H1 (cell line): ENCODE results near the gene NAA38. TPM values are rescaled to one million over a fixed set of nuclear protein-coding genes. Genes with fewer than 3 reads are reported as not detected.

Source experiments
- CBX5 ChIP-seq: fragments of 300-800, 300-1000 bp; sonication (generic); IDR thresholded peaks from 2 replicates; pipeline ENCODE4 v1.7.1; 2016; ENCODE audit warnings: antibody characterized with exemption, low read length, low read depth
- CBX8 ChIP-seq: fragments of 300-800, 300-1000 bp; sonication (generic); IDR thresholded peaks from 2 replicates; pipeline ENCODE4 v1.7.1; 2016; ENCODE audit warnings: low read depth, low read length, borderline replicate concordance
- CEBPB ChIP-seq: IDR thresholded peaks from 2 replicates; pipeline ENCODE4 v1.6.1; 2012; ENCODE audit warnings: low read depth, low read length
- EGR1 ChIP-seq: IDR thresholded peaks from 2 replicates; pipeline ENCODE4 v1.6.1; 2011; ENCODE audit warnings: low read depth, low read length, borderline replicate concordance
- FOSL1 ChIP-seq: IDR thresholded peaks from 2 replicates; pipeline ENCODE4 v1.6.1; 2011; ENCODE audit warnings: mild to moderate bottlenecking, low read depth, low read length, moderate library complexity; ENCODE audit not compliant: insufficient read depth
- GTF2F1 ChIP-seq: IDR thresholded peaks from 2 replicates; pipeline ENCODE4 v1.6.1; 2012; ENCODE audit warnings: low read depth, low read length, improper control_type of control experiment, borderline replicate concordance
- HDAC2 ChIP-seq, 2 experiments: fragments of 300-600 bp in 1 of 2; sonication (generic) in 1 of 2; IDR thresholded peaks; 2 replicates each; pipeline ENCODE4 v1.6.1; 2011 to 2012; ENCODE audit warnings: low read depth in 2 of 2, low read length in 2 of 2, mild to moderate bottlenecking in 2 of 2, moderate library complexity in 2 of 2, borderline replicate concordance in 1 of 2, inconsistent platforms in 1 of 2
- JUN ChIP-seq: IDR thresholded peaks from 2 replicates; pipeline ENCODE4 v1.6.1; 2011; ENCODE audit warnings: low read depth, mild to moderate bottlenecking, improper control_type of control experiment, low read length
- KDM1A ChIP-seq: fragments of 200-600, 300-600 bp; sonication (generic); IDR thresholded peaks from 2 replicates; pipeline ENCODE4 v1.7.1; 2016; ENCODE audit warnings: mild to moderate bottlenecking, low read length, borderline replicate concordance
- MAX ChIP-seq: IDR thresholded peaks from 2 replicates; pipeline ENCODE4 v1.6.1; 2012; ENCODE audit warnings: inconsistent platforms
- PHF8 ChIP-seq: fragments of 200-600 bp; sonication (generic); conservative IDR thresholded peaks from 2 replicates; pipeline ENCODE4 v1.7.1; 2012; ENCODE audit warnings: low read depth, mild to moderate bottlenecking, inconsistent platforms, low read length, moderate library complexity
- POLR2A ChIP-seq, 2 experiments: IDR thresholded peaks; 1 replicate in 1 of 2; 2 replicates in 1 of 2; pipeline ENCODE4 v1.6.1; 2011; ENCODE audit warnings: low read depth in 2 of 2, low read length in 2 of 2, mild to moderate bottlenecking in 2 of 2; ENCODE audit errors: control extremely low read depth in 1 of 2
- POLR2AphosphoS5 ChIP-seq: IDR thresholded peaks from 2 replicates; pipeline ENCODE4 v1.6.1; 2011; ENCODE audit warnings: low read depth, low read length
- POU5F1 ChIP-seq: IDR thresholded peaks from 2 replicates; pipeline ENCODE4 v1.6.1; 2011; ENCODE audit warnings: low read depth, mild to moderate bottlenecking, low read length, moderate library complexity
- RFX5 ChIP-seq: IDR thresholded peaks from 2 replicates; pipeline ENCODE4 v1.6.1; 2011; ENCODE audit warnings: low read depth, low read length, improper control_type of control experiment, borderline replicate concordance
- SAP30 ChIP-seq: fragments of 300-600 bp; sonication (generic); IDR thresholded peaks from 2 replicates; pipeline ENCODE4 v1.7.1; 2012; ENCODE audit warnings: low read length, moderate library complexity, mild to moderate bottlenecking, inconsistent platforms; ENCODE audit not compliant: insufficient read depth, insufficient replicate concordance
- SIRT6 ChIP-seq: IDR thresholded peaks from one replicate; pipeline ENCODE4 v1.7.1; 2012; ENCODE audit warnings: low read length, inconsistent platforms
- SP1 ChIP-seq: IDR thresholded peaks from 2 replicates; pipeline ENCODE4 v1.6.1; 2011; ENCODE audit warnings: low read depth, low read length
- SP2 ChIP-seq: IDR thresholded peaks from 2 replicates; pipeline ENCODE4 v1.6.1; 2012; ENCODE audit warnings: mild to moderate bottlenecking, low read length, inconsistent platforms
- TAF1 ChIP-seq: IDR thresholded peaks from 2 replicates; pipeline ENCODE4 v1.6.1; 2011; ENCODE audit warnings: mild to moderate bottlenecking, low read depth, low read length
- TBP ChIP-seq: IDR thresholded peaks from 2 replicates; pipeline ENCODE4 v1.6.1; 2011; ENCODE audit warnings: low read depth, low read length, improper control_type of control experiment
- TEAD4 ChIP-seq: IDR thresholded peaks from 2 replicates; pipeline ENCODE4 v1.6.1; 2012; ENCODE audit warnings: low read depth, low read length, inconsistent platforms, mixed read lengths
- polyA plus RNA-seq, 7 experiments: library from polyadenylated mRNA; depleted of rRNA in 3 of 7; stranded (reverse) in 5 of 7; unstranded in 2 of 7; fragments of >200 nt in 5 of 7; fragments of 200-250 nt in 2 of 7; gene quantifications; 1 replicate in 5 of 7; 2 replicates in 1 of 7; 4 replicates in 1 of 7; pipeline versions ENCODE4 v1.2.1 to v1.2.3, GENCODE V29; 2011 to 2013; ENCODE audit warnings: missing spikeins in 2 of 7, mixed read lengths in 2 of 7
- total RNA-seq: library from RNA; stranded (reverse); fragmentation: NEBNext Ultra II Directional; extraction: Animal tissue kit (Norgen Biotek cat#: 25700); gene quantifications from 2 replicates; pipeline ENCODE4 v1.2.1, GENCODE V29; 2021
- TF ChIP-seq, protein P1 (sequence below): IDR thresholded peaks from 2 replicates; pipeline ENCODE4 v1.6.1; 2011; ENCODE audit warnings: low read length, improper control_type of control experiment

NAA38 gene
- total and polyA plus RNA-seq, 2 of the 8 experiments (the other 6 are each of a cell fraction or from before 2014, with no cell fraction given): 30.2 to 109 TPM

- TF ChIP-seq TEAD4 (no peak), HDAC2 (IDR thresholded peaks at IDR 0.05; ENCODE audit: borderline replicate concordance in 1 of 2, low read depth in 2 of 2, low read length in 2 of 2) (no peak; a peak in 1 of 4 replicates), POLR2AphosphoS5 (0 out of 2 replicates have a peak, but pooled peaks have one; percentile 47), JUN (no peak), SIRT6 (no peak), SP1 (peak; percentile 71), TBP (0 out of 2 replicates have a peak, but pooled peaks have one; percentile 18), RFX5 (0 out of 2 replicates have a peak, but pooled peaks have one; percentile 45), PHF8 (no peak), EGR1 (no peak), SAP30 (no peak), CEBPB (no peak), SP2 (no peak), CBX8 (no peak), CBX5 (no peak), KDM1A (no peak), MAX (peak; percentile 94), FOSL1 (no peak), GTF2F1 (no peak), POU5F1 (no peak), TAF1 (no peak; the same call in 1 of the 2 replicates), POLR2A (IDR thresholded peaks at IDR 0.05; ENCODE audit: control extremely low read depth in 1 of 2, low read depth in 2 of 2, low read length in 2 of 2) (peak in 1 of 2 experiments; percentile 66; a peak in 2 of 3 replicates)
- TF ChIP-seq, protein P1, sequence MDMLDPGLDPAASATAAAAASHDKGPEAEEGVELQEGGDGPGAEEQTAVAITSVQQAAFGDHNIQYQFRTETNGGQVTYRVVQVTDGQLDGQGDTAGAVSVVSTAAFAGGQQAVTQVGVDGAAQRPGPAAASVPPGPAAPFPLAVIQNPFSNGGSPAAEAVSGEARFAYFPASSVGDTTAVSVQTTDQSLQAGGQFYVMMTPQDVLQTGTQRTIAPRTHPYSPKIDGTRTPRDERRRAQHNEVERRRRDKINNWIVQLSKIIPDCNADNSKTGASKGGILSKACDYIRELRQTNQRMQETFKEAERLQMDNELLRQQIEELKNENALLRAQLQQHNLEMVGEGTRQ: no peak
Observed at GRCh38 chr17:7834957-7835813, 22.2 kb downstream of the NAA38 start (continued).
